Stimulated activated CD4-positive, alpha-beta T cell treated with anti-CD3 and anti-CD28 coated beads, Interleukin-12 subunit alpha, Interleukin-12 subunit beta, amount 100 ng/mL, for 4 hours (primary cell): ENCODE data around the gene TMEM109.

Experiments used
- DNase-seq: peaks from one replicate; pipeline ENCODE4 v3.0.0-alpha.2; 2020

The TMEM109 gene

GRCh38 chr11:60927600-60927999 lies 13.6 kb downstream of the TMEM109 start:
- DNase-seq: no peak

GRCh38 chr11:60928563-60929001 lies 14.6 kb downstream of the TMEM109 start:
- DNase-seq: no peak

- no peak for DNase-seq
Measured at GRCh38 chr11:60929764-60930163, 15.8 kb downstream of the TMEM109 start.

GRCh38 chr11:60930394-60930793 lies 16.4 kb downstream of the TMEM109 start:
- no peak for DNase-seq

- DNase-seq: no peak
Measured at GRCh38 chr11:60931917-60932316, 18.0 kb downstream of the TMEM109 start.

- no peak for DNase-seq
Measured at GRCh38 chr11:60932605-60933356, 18.8 kb downstream of the TMEM109 start.

- DNase-seq: no peak
Measured at GRCh38 chr11:60933416-60934123, 19.6 kb downstream of the TMEM109 start.

GRCh38 chr11:60934124-60934789 lies 20.3 kb downstream of the TMEM109 start:
- DNase-seq: no peak

GRCh38 chr11:60934790-60935605 lies 21.0 kb downstream of the TMEM109 start:
- no peak for DNase-seq

- DNase-seq: no peak
Measured at GRCh38 chr11:60935676-60936442, 21.9 kb downstream of the TMEM109 start.

- DNase-seq: no peak
Measured at GRCh38 chr11:60936467-60937143, 22.6 kb downstream of the TMEM109 start.

- no peak for DNase-seq
Measured at GRCh38 chr11:60937144-60937527, 23.2 kb downstream of the TMEM109 start.

- no peak for DNase-seq
Measured at GRCh38 chr11:60937811-60938210, 23.9 kb downstream of the TMEM109 start.

GRCh38 chr11:60938500-60938899 lies 24.5 kb downstream of the TMEM109 start:
- DNase-seq: no peak

GRCh38 chr11:60939301-60939700 lies 25.3 kb downstream of the TMEM109 start:
- DNase-seq: no peak

- DNase-seq: no peak
Measured at GRCh38 chr11:60939855-60940254, 25.9 kb downstream of the TMEM109 start.

GRCh38 chr11:60941371-60942119 lies 27.6 kb downstream of the TMEM109 start:
- DNase-seq: no peak

GRCh38 chr11:60942219-60942618 lies 28.3 kb downstream of the TMEM109 start:
- DNase-seq: no peak

- no peak for DNase-seq
Measured at GRCh38 chr11:60942970-60943565, 29.1 kb downstream of the TMEM109 start.
